ENCODE measurements around the gene SORCS2. TPM values are rescaled to one million over a fixed set of nuclear protein-coding genes. Genes with fewer than 3 reads are reported as not detected.

Gene SORCS2
- total RNA-seq, 1 experiment from 2014 or later, result not detected

- intact Hi-C loops (cut with micrococcal nuclease), result no loop called here
- Mint-ChIP-seq H3K27ac (ENCODE audit: low read depth, unreplicated experiment) (no peak overlapping the region), H3K4me3 (ENCODE audit: unreplicated experiment) (no peak overlapping the region), H3K27me3 (ENCODE audit: insufficient read depth, unreplicated experiment) (no peaks in the 10 kb centered on the region), H3K4me1 (ENCODE audit: insufficient read depth, unreplicated experiment) (peaks cover 5% of the 10 kb centered on the region), H3K36me3 (ENCODE audit: insufficient read depth, unreplicated experiment) (no peaks in the 10 kb centered on the region), H3K9me3 (ENCODE audit: unreplicated experiment) (no peaks in the 10 kb centered on the region)
- ChIA-PET CTCF (interaction anchor here (0.5 kb wide), 3 partner anchors 180 to 1441 kb away, joined by 3 to 6 read pairs (median 3); no protein-coding TSS in a partner anchor), POLR2A (interaction anchor here (0.7 kb wide), 1 partner anchor 145 kb away, joined by 3 read pairs; no protein-coding TSS in a partner anchor)
- BruUV-seq (replicated peaks), result no TSS peak
- no peak for DNase-seq (ENCODE audit: unreplicated experiment)
- no peak for TF ChIP-seq CTCF (IDR thresholded peaks at IDR 0.05; ENCODE audit: unreplicated experiment)
These were observed 186.8 kb downstream of the SORCS2 start for GRCh38 chr4:7379186-7379585.

GRCh38 chr4:7379719-7380118 lies 187.4 kb downstream of the SORCS2 start:
- Mint-ChIP-seq H3K27me3 (ENCODE audit: insufficient read depth, unreplicated experiment) (no peaks in the 10 kb centered on the region), H3K27ac (ENCODE audit: low read depth, unreplicated experiment) (no peak overlapping the region), H3K9me3 (ENCODE audit: unreplicated experiment) (no peaks in the 10 kb centered on the region), H3K4me1 (ENCODE audit: insufficient read depth, unreplicated experiment) (peaks cover 5% of the 10 kb centered on the region), H3K36me3 (ENCODE audit: insufficient read depth, unreplicated experiment) (no peaks in the 10 kb centered on the region), H3K4me3 (ENCODE audit: unreplicated experiment) (no peak overlapping the region)
- TF ChIP-seq CTCF (IDR thresholded peaks at IDR 0.05; ENCODE audit: unreplicated experiment), result no peak
- POLR2A ChIA-PET, result interaction anchor here (0.6 to 0.7 kb wide), 4 partner anchors 10 to 893 kb away, joined by 3 read pairs; no protein-coding TSS in a partner anchor
- DNase-seq (ENCODE audit: unreplicated experiment), result no peak
- BruUV-seq (replicated peaks), result no TSS peak
- CTCF ChIA-PET, result interaction anchor here (0.5 kb wide), 1 partner anchor 251 kb away, joined by 6 read pairs; no protein-coding TSS in a partner anchor
- intact Hi-C loops (cut with micrococcal nuclease), result no loop called here

- H3K27me3 Mint-ChIP-seq (ENCODE audit: insufficient read depth, unreplicated experiment), result no peaks in the 10 kb centered on the region
- intact Hi-C loops (cut with micrococcal nuclease), result no loop called here
- H3K27ac Mint-ChIP-seq (ENCODE audit: low read depth, unreplicated experiment), result no peak overlapping the region
- no peak overlapping the region for H3K4me3 Mint-ChIP-seq (ENCODE audit: unreplicated experiment)
- ChIA-PET POLR2A (no interaction called here), CTCF (no interaction called here)
- BruUV-seq (replicated peaks), result no TSS peak
- DNase-seq (ENCODE audit: unreplicated experiment), result peak; percentile 25
- H3K9me3 Mint-ChIP-seq (ENCODE audit: unreplicated experiment), result no peaks in the 10 kb centered on the region
- no peak for TF ChIP-seq CTCF (IDR thresholded peaks at IDR 0.05; ENCODE audit: unreplicated experiment)
- H3K4me1 Mint-ChIP-seq (ENCODE audit: insufficient read depth, unreplicated experiment), result peaks cover 5% of the 10 kb centered on the region
- no peaks in the 10 kb centered on the region for H3K36me3 Mint-ChIP-seq (ENCODE audit: insufficient read depth, unreplicated experiment)
These were observed 189.0 kb downstream of the SORCS2 start for GRCh38 chr4:7381221-7381889.

GRCh38 chr4:7381890-7382633 lies 189.7 kb downstream of the SORCS2 start:
- Mint-ChIP-seq H3K27ac (ENCODE audit: low read depth, unreplicated experiment) (no peak overlapping the region), H3K36me3 (ENCODE audit: insufficient read depth, unreplicated experiment) (no peaks in the 10 kb centered on the region), H3K9me3 (ENCODE audit: unreplicated experiment) (no peaks in the 10 kb centered on the region), H3K27me3 (ENCODE audit: insufficient read depth, unreplicated experiment) (no peaks in the 10 kb centered on the region), H3K4me1 (ENCODE audit: insufficient read depth, unreplicated experiment) (peaks cover 5% of the 10 kb centered on the region), H3K4me3 (ENCODE audit: unreplicated experiment) (no peak overlapping the region)
- intact Hi-C loops (cut with micrococcal nuclease), result no loop called here
- no peak for DNase-seq (ENCODE audit: unreplicated experiment)
- BruUV-seq (replicated peaks), result no TSS peak
- TF ChIP-seq CTCF (IDR thresholded peaks at IDR 0.05; ENCODE audit: unreplicated experiment), result no peak
- ChIA-PET CTCF (interaction anchor here (0.6 to 0.8 kb wide), 2 partner anchors 80 to 664 kb away, joined by 3 read pairs; no protein-coding TSS in a partner anchor), POLR2A (no interaction called here)

Measured in MCF 10A (cell line).